A549 (cell line): ENCODE data around the gene FILIP1L. TPM values are rescaled to one million over a fixed set of nuclear protein-coding genes. Genes with fewer than 3 reads are reported as not detected.

ENCODE experiments used
- ATAC-seq, 2 experiments: fragments of 200-7000 bp in 1 of 2; fragments of >200 bp in 1 of 2; cut with Nextera tagmentation in 1 of 2; cut with Tn5 transposase in 1 of 2; 3 replicates each; pipeline versions ENCODE4 v1.8.0 to v1.9.1; 2018 to 2020; ENCODE audit warnings: mild to moderate bottlenecking in 1 of 2, moderate library complexity in 1 of 2
- CTCF ChIA-PET: fragments of 300-600 bp; sonication (Branson Sonifier 250); formaldehyde crosslinking; extraction: SDS; loops from one replicate; lab custom pipeline; 2021; ENCODE audit warnings: antibody characterized with exemption, inconsistent platforms; lab: Yijun Ruan, JAX
- POLR2A ChIA-PET: fragments of 350-600 bp; formaldehyde crosslinking; extraction: SDS; loops from one replicate; lab custom pipeline; 2021; ENCODE audit warnings: antibody characterized with exemption, inconsistent platforms; lab: Yijun Ruan, JAX
- DNase-seq, 2 experiments: peaks; one replicate each; pipeline versions ENCODE4 v3.0.0 to v3.0.0-alpha.2; 2011 to 2016; ENCODE audit warnings: low read depth in 1 of 2, low spot score in 1 of 2
- FAIRE-seq: peaks from 2 replicates; lab custom pipeline; 2011; peaks lifted over from hg19 to GRCh38; lab: Jason Lieb, UNC
- H3K27ac ChIP-seq, 2 experiments: fragments of >200 bp; sonication (Bioruptor Twin); formaldehyde crosslinking; 3 replicates each; pipeline ENCODE4 v1.5.1; 2016 to 2017
- H3K4me1 ChIP-seq: fragments of >200 bp; sonication (Bioruptor Twin); formaldehyde crosslinking; 3 replicates; pipeline ENCODE4 v1.6.1; 2016
- H3K4me2 ChIP-seq: fragments of >200 bp; sonication (Bioruptor Twin); formaldehyde crosslinking; 3 replicates; pipeline ENCODE4 v1.6.1; 2016
- H3K4me3 ChIP-seq: fragments of >200 bp; sonication (Bioruptor Twin); formaldehyde crosslinking; 3 replicates; pipeline ENCODE4 v1.5.1; 2016
- H3K9me3 ChIP-seq: fragments of >200 bp; sonication (Bioruptor Twin); formaldehyde crosslinking; 3 replicates; pipeline ENCODE4 v1.6.1; 2016
- CBX8 ChIP-seq: fragments of 200-600 bp; sonication (generic); IDR thresholded peaks from 2 replicates; pipeline ENCODE4 v1.6.1; 2016
- CEBPB ChIP-seq, 2 experiments: fragments of >200 bp in 1 of 2; sonication (Bioruptor Twin) in 1 of 2; formaldehyde crosslinking in 1 of 2; IDR thresholded peaks; 2 replicates each; pipeline ENCODE4 v1.6.1; 2012 to 2016
- CHD2 ChIP-seq: fragments of 150-350 bp; IDR thresholded peaks from 2 replicates; pipeline ENCODE4 v1.6.1; 2014; ENCODE audit warnings: low read length; ENCODE audit not compliant: partially characterized antibody
- EHMT2 ChIP-seq: fragments of 200-600 bp; sonication (generic); IDR thresholded peaks from 2 replicates; pipeline ENCODE4 v1.6.1; 2016; ENCODE audit warnings: antibody characterized with exemption, low read depth, mild to moderate bottlenecking, moderate library complexity
- EP300 ChIP-seq, 2 experiments: fragments of >200 bp; sonication (Bioruptor Twin); formaldehyde crosslinking; IDR thresholded peaks; 2 replicates in 1 of 2; 3 replicates in 1 of 2; pipeline ENCODE4 v1.6.1; 2016 to 2017
- FOSB ChIP-seq: fragments of 250-450 bp; sonication (Bioruptor Pico); IDR thresholded peaks from 2 replicates; pipeline ENCODE4 v1.5.0; 2020; ENCODE audit warnings: mild to moderate bottlenecking, moderate library complexity
- FOSL2 ChIP-seq, 2 experiments: fragments of 450-650 bp in 1 of 2; fragments of >200 bp in 1 of 2; sonication (Bioruptor Twin) in 1 of 2; formaldehyde crosslinking; IDR thresholded peaks; 2 replicates each; pipeline versions ENCODE4 v1.5.0 to v1.6.1; 2016 to 2020; ENCODE audit warnings: mild to moderate bottlenecking in 1 of 2, moderate library complexity in 1 of 2
- GATA3 ChIP-seq: IDR thresholded peaks from 2 replicates; pipeline ENCODE4 v1.6.1; 2012; ENCODE audit warnings: borderline replicate concordance
- HEYL ChIP-seq: fragments of 250-450 bp; sonication (Bioruptor Pico); IDR thresholded peaks from 2 replicates; pipeline ENCODE4 v1.8.0; 2021; ENCODE audit warnings: mild to moderate bottlenecking, moderate library complexity
- HOXB13 ChIP-seq: fragments of 250-450 bp; sonication (Bioruptor Pico); IDR thresholded peaks from 2 replicates; pipeline ENCODE4 v1.5.0; 2020; ENCODE audit warnings: low read depth, mild to moderate bottlenecking, moderate library complexity
- HOXB5 ChIP-seq: fragments of 250-450 bp; sonication (Bioruptor Pico); IDR thresholded peaks from 2 replicates; pipeline ENCODE4 v1.5.0; 2020; ENCODE audit warnings: mild to moderate bottlenecking, moderate library complexity
- JUNB ChIP-seq: fragments of >200 bp; sonication (Bioruptor Twin); formaldehyde crosslinking; IDR thresholded peaks from 2 replicates; pipeline ENCODE4 v1.6.1; 2016
- KDM1A ChIP-seq: fragments of 200-600 bp; sonication (generic); IDR thresholded peaks from 2 replicates; pipeline ENCODE4 v1.6.1; 2016; ENCODE audit warnings: low read depth, mild to moderate bottlenecking
- KDM5A ChIP-seq: fragments of 200-600 bp; sonication (generic); IDR thresholded peaks from 2 replicates; pipeline ENCODE4 v1.6.1; 2016; ENCODE audit warnings: antibody characterized with exemption, mild to moderate bottlenecking
- MAZ ChIP-seq: fragments of 150-350 bp; IDR thresholded peaks from 2 replicates; pipeline ENCODE4 v1.6.1; 2014; ENCODE audit warnings: antibody characterized with exemption, low read depth, low read length, borderline replicate concordance
- NFE2L2 ChIP-seq: fragments of 150-350 bp; conservative IDR thresholded peaks from 2 replicates; pipeline ENCODE4 v1.6.1; 2014; ENCODE audit warnings: low read length
- NR3C1 ChIP-seq: fragments of >200 bp; sonication (Bioruptor Twin); formaldehyde crosslinking; IDR thresholded peaks from 3 replicates; pipeline ENCODE4 v1.6.1; 2017
- RCOR1 ChIP-seq: fragments of 150-350 bp; IDR thresholded peaks from 2 replicates; pipeline ENCODE4 v1.6.1; 2014; ENCODE audit warnings: antibody characterized with exemption, low read length, low read depth
- ZC3H11A ChIP-seq: fragments of 450-650 bp; IDR thresholded peaks from 2 replicates; pipeline ENCODE4 v1.6.1; 2014; ENCODE audit warnings: antibody characterized with exemption, mild to moderate bottlenecking
- ZNF302 ChIP-seq: fragments of 250-450 bp; sonication (Bioruptor Pico); IDR thresholded peaks from 2 replicates; pipeline ENCODE4 v1.9.0; 2021; ENCODE audit warnings: inconsistent platforms, mild to moderate bottlenecking, moderate library complexity
- ZSCAN20 ChIP-seq: fragments of 250-450 bp; sonication (Bioruptor Pico); IDR thresholded peaks from 2 replicates; pipeline ENCODE4 v1.8.0; 2022; ENCODE audit warnings: mild to moderate bottlenecking, moderate library complexity
- WGBS: methylation state at CpG from one replicate; pipeline ENCODE4 v1.1.6; 2017; ENCODE audit errors: missing lambda C conversion rate; 5-methylcytosine and 5-hydroxymethylcytosine counted together
- polyA plus RNA-seq, 4 experiments: library from polyadenylated mRNA; depleted of rRNA in 3 of 4; stranded (reverse); fragments of >200 nt; fragmentation: RNase III in 1 of 4; extraction: RNeasy Plus Mini Kit Qiagen cat#74134 plus additional on column Dnase treatment in 1 of 4; gene quantifications; 2 replicates in 3 of 4; 3 replicates in 1 of 4; pipeline ENCODE4 v1.2.3, GENCODE V29; 2011 to 2017
- TF ChIP-seq, protein P1 (sequence below): IDR thresholded peaks from 2 replicates; pipeline ENCODE4 v1.6.1; 2012
- TF ChIP-seq, protein P2 (sequence below): fragments of 250-450 bp; sonication (Bioruptor Pico); IDR thresholded peaks from 2 replicates; pipeline ENCODE4 v1.5.0; 2020; ENCODE audit warnings: low read depth, mild to moderate bottlenecking, moderate library complexity
- TF ChIP-seq, protein P3 (sequence below): fragments of >200 bp; sonication (Bioruptor Twin); formaldehyde crosslinking; IDR thresholded peaks from 3 replicates; pipeline ENCODE4 v1.6.1; 2016
- TF ChIP-seq, protein P4 (sequence below): IDR thresholded peaks from 2 replicates; pipeline ENCODE4 v1.6.1; 2012
- TF ChIP-seq, protein P5 (sequence below): IDR thresholded peaks from 2 replicates; pipeline ENCODE4 v1.6.1; 2012; ENCODE audit warnings: low read depth, borderline replicate concordance
- TF ChIP-seq, protein P6 (sequence below): fragments of 200-600 bp; sonication (generic); IDR thresholded peaks from 2 replicates; pipeline ENCODE4 v1.6.1; 2016; ENCODE audit warnings: antibody characterized with exemption, mild to moderate bottlenecking, moderate library complexity

The FILIP1L gene
- polyA plus RNA-seq, 2 of the 4 experiments (the other 2 are of a cell fraction) = 0.19 to 0.45 TPM

DNA sequence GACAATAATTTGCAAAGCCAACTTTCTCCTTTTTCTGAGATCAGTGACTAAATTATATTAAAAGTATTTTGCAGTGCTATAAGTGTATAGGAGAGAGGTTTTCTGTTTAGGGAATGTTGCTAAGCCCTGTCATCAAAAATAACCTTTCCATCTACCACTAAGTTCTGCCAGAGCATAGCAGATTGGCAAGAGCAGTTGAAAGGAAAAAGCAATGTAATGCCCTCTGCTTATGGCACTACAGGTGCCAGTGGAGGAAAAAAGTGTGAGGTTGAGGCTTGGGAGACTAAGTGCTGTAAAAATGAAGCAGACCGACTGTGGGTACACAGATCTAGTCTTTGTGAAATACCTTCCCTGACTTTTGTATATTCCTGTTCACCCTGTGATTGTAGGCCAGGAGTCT, 11.5 kb downstream of the FILIP1L start:
- Histone ChIP-seq H3K27ac (no peak overlapping the region), H3K4me2 (no peak overlapping the region), H3K9me3 (no peaks in the 10 kb centered on the region)
- ATAC-seq (no peak), FAIRE-seq (no peak)
- 95% methylated on average over 1 of the region's 1 CpG for WGBS
- CTCF ChIA-PET = interaction anchor here (0.9 kb wide), 1 partner anchor 13 kb away, joined by 4 read pairs; no protein-coding TSS in a partner anchor
- TF ChIP-seq HOXB5 (CRISPR knock-in tag) (no peak), CEBPB (IDR thresholded peaks at IDR 0.05) (no peak), JUNB (no peak), RCOR1 (no peak), ZSCAN20 (CRISPR knock-in tag) (no peak), ZC3H11A (no peak), GATA3 (no peak), CBX8 (no peak), FOSL2 (IDR thresholded peaks at IDR 0.05) (no peak), FOSL2 (CRISPR knock-in tag; IDR thresholded peaks at IDR 0.05) (no peak), EHMT2 (no peak), KDM1A (no peak), NR3C1 (no peak)
- TF ChIP-seq, protein P1, sequence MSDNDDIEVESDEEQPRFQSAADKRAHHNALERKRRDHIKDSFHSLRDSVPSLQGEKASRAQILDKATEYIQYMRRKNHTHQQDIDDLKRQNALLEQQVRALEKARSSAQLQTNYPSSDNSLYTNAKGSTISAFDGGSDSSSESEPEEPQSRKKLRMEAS = no peak
- TF ChIP-seq, protein P2, sequence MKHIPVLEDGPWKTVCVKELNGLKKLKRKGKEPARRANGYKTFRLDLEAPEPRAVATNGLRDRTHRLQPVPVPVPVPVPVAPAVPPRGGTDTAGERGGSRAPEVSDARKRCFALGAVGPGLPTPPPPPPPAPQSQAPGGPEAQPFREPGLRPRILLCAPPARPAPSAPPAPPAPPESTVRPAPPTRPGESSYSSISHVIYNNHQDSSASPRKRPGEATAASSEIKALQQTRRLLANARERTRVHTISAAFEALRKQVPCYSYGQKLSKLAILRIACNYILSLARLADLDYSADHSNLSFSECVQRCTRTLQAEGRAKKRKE = no peak
- TF ChIP-seq, all 56 proteins: peak for 0
- POLR2A ChIA-PET = no interaction called here
- DNase-seq = no peak
- Histone ChIP-seq H3K4me1 (peaks cover 31% of the 10 kb centered on the region), H3K4me3 (no peak overlapping the region)

DNA sequence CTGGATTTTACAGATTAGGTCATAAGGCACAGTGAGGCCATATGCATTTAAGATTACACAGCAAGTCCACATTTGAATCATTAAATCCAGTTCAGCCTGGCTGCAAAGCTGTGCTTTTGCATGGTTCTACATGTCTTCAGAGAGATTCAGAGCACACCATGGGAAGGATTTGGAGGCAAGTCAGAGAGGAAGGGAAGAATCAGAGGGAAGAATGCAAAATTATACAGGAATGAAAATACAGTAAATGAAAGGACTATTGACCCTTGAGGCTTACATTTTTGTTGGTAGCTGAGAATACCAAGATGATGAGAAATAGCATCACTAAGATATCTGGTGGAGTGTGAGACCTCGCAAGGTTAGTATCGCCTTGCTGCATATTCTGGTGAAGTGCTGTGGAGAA, 13.9 kb downstream of the FILIP1L start:
- no peaks in the 10 kb centered on the region for H3K9me3 ChIP-seq
- no peak for FAIRE-seq
- H3K4me1 ChIP-seq = peaks cover 8% of the 10 kb centered on the region
- ATAC-seq = no peak
- ChIA-PET CTCF (interaction anchor here (1.0 kb wide), 1 partner anchor 35 kb away, joined by 4 read pairs; no protein-coding TSS in a partner anchor), POLR2A (no interaction called here)
- no peak overlapping the region for H3K4me2 ChIP-seq
- DNase-seq = no peak
- WGBS = 98% methylated on average over 2 of the region's 2 CpGs
- H3K4me3 ChIP-seq = no peak overlapping the region
- TF ChIP-seq, protein P2 = no peak
- TF ChIP-seq EHMT2 (no peak), NFE2L2 (no peak), ZNF302 (no peak), HOXB13 (no peak), HEYL (no peak), MAZ (no peak), FOSB (CRISPR knock-in tag) (no peak), RCOR1 (no peak)
- TF ChIP-seq, protein P3, sequence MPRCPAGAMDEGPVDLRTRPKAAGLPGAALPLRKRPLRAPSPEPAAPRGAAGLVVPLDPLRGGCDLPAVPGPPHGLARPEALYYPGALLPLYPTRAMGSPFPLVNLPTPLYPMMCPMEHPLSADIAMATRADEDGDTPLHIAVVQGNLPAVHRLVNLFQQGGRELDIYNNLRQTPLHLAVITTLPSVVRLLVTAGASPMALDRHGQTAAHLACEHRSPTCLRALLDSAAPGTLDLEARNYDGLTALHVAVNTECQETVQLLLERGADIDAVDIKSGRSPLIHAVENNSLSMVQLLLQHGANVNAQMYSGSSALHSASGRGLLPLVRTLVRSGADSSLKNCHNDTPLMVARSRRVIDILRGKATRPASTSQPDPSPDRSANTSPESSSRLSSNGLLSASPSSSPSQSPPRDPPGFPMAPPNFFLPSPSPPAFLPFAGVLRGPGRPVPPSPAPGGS = no peak
- TF ChIP-seq, protein P1 = no peak
- TF ChIP-seq, all 56 proteins: peak for 0
- no peak overlapping the region for H3K27ac ChIP-seq

DNA sequence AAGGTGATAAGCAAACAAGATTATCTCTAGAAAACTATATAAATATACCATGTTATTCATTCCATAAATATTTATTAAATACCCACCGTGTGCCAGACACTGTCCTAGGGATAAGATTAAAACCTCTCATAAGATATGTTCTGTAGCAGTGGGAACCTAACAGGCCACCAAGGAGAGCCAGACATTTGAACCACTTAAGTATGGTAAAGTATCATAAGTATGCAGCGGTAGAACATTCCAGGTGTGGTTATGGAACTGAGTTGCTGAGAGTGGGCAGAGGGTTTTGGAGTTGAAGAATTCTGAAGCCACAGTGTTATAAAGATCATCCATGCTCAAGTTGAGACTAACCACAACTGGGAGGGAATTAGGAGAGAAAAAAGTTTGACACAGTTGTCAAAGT, 14.7 kb downstream of the FILIP1L start:
- Histone ChIP-seq H3K9me3 (no peaks in the 10 kb centered on the region), H3K4me1 (peaks cover 4% of the 10 kb centered on the region; the same call in 1 of the 3 replicates), H3K4me2 (no peak overlapping the region), H3K27ac (no peak overlapping the region), H3K4me3 (no peak overlapping the region)
- CTCF ChIA-PET = no interaction called here
- 74% methylated on average over 2 of the region's 2 CpGs for WGBS
- no peak for ATAC-seq
- no peak for FAIRE-seq
- POLR2A ChIA-PET = no interaction called here
- DNase-seq = no peak
- TF ChIP-seq, protein P4, sequence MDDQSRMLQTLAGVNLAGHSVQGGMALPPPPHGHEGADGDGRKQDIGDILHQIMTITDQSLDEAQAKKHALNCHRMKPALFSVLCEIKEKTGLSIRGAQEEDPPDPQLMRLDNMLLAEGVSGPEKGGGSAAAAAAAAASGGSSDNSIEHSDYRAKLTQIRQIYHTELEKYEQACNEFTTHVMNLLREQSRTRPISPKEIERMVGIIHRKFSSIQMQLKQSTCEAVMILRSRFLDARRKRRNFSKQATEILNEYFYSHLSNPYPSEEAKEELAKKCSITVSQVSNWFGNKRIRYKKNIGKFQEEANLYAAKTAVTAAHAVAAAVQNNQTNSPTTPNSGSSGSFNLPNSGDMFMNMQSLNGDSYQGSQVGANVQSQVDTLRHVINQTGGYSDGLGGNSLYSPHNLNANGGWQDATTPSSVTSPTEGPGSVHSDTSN = no peak
- no peak for TF ChIP-seq KDM5A
- TF ChIP-seq, protein P5, sequence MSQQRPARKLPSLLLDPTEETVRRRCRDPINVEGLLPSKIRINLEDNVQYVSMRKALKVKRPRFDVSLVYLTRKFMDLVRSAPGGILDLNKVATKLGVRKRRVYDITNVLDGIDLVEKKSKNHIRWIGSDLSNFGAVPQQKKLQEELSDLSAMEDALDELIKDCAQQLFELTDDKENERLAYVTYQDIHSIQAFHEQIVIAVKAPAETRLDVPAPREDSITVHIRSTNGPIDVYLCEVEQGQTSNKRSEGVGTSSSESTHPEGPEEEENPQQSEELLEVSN = no peak
- TF ChIP-seq CHD2 = no peak
- no peak for TF ChIP-seq ZNF302
- TF ChIP-seq EP300 (IDR thresholded peaks at IDR 0.05) = no peak
- no peak for TF ChIP-seq MAZ
- TF ChIP-seq, protein P6, sequence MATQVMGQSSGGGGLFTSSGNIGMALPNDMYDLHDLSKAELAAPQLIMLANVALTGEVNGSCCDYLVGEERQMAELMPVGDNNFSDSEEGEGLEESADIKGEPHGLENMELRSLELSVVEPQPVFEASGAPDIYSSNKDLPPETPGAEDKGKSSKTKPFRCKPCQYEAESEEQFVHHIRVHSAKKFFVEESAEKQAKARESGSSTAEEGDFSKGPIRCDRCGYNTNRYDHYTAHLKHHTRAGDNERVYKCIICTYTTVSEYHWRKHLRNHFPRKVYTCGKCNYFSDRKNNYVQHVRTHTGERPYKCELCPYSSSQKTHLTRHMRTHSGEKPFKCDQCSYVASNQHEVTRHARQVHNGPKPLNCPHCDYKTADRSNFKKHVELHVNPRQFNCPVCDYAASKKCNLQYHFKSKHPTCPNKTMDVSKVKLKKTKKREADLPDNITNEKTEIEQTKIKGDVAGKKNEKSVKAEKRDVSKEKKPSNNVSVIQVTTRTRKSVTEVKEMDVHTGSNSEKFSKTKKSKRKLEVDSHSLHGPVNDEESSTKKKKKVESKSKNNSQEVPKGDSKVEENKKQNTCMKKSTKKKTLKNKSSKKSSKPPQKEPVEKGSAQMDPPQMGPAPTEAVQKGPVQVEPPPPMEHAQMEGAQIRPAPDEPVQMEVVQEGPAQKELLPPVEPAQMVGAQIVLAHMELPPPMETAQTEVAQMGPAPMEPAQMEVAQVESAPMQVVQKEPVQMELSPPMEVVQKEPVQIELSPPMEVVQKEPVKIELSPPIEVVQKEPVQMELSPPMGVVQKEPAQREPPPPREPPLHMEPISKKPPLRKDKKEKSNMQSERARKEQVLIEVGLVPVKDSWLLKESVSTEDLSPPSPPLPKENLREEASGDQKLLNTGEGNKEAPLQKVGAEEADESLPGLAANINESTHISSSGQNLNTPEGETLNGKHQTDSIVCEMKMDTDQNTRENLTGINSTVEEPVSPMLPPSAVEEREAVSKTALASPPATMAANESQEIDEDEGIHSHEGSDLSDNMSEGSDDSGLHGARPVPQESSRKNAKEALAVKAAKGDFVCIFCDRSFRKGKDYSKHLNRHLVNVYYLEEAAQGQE = no peak
